HepG2 (cell line): ENCODE measurements around the gene MTHFD1L. TPM values are rescaled to one million over a fixed set of nuclear protein-coding genes. Genes with fewer than 3 reads are reported as not detected.

ENCODE experiments used
- AFF4 ChIP-seq: sonication (generic); formaldehyde crosslinking; IDR thresholded peaks from 2 replicates; pipeline ENCODE4 v1.4.0; 2020; ENCODE audit warnings: missing genetic modification reagents
- CHCHD3 ChIP-seq: sonication (generic); formaldehyde crosslinking; IDR thresholded peaks from 2 replicates; pipeline ENCODE4 v1.8.0; 2022; ENCODE audit warnings: mild to moderate bottlenecking, missing genetic modification reagents, moderate library complexity
- CSRNP1 ChIP-seq: sonication (generic); formaldehyde crosslinking; IDR thresholded peaks from 2 replicates; pipeline ENCODE4 v1.8.1; 2023; ENCODE audit warnings: mild to moderate bottlenecking, missing genetic modification reagents
- GPBP1L1 ChIP-seq: sonication (generic); formaldehyde crosslinking; IDR thresholded peaks from 2 replicates; pipeline ENCODE4 v1.5.0; 2020; ENCODE audit warnings: mild to moderate bottlenecking, missing genetic modification reagents
- NCOA2 ChIP-seq: sonication (generic); formaldehyde crosslinking; IDR thresholded peaks from 2 replicates; pipeline ENCODE4 v1.8.0; 2022; ENCODE audit warnings: inconsistent platforms
- SIN3B ChIP-seq: fragments of 150-350 bp; IDR thresholded peaks from 2 replicates; pipeline ENCODE4 v1.6.1; 2014; ENCODE audit warnings: low read length
- SMARCE1 ChIP-seq: fragments of 450-650 bp; IDR thresholded peaks from 2 replicates; pipeline ENCODE4 v1.6.1; 2017; ENCODE audit warnings: borderline replicate concordance
- SRF ChIP-seq: IDR thresholded peaks from 2 replicates; pipeline ENCODE4 v1.6.1; 2011; ENCODE audit warnings: mild to moderate bottlenecking, low read depth, low read length, moderate library complexity
- THAP8 ChIP-seq: sonication (generic); formaldehyde crosslinking; IDR thresholded peaks from 2 replicates; pipeline ENCODE4 v1.5.1; 2020; ENCODE audit warnings: missing genetic modification reagents, mild to moderate bottlenecking, borderline replicate concordance
- ZFP41 ChIP-seq: sonication (generic); formaldehyde crosslinking; IDR thresholded peaks from 2 replicates; pipeline ENCODE4 v1.4.0; 2020; ENCODE audit warnings: mild to moderate bottlenecking, missing genetic modification reagents, borderline replicate concordance
- ZHX2 ChIP-seq, 2 experiments: sonication (generic) in 1 of 2; formaldehyde crosslinking in 1 of 2; IDR thresholded peaks; 2 replicates each; pipeline versions ENCODE4 v1.6.1 to v1.9.0; 2014 to 2022; ENCODE audit warnings: antibody characterized with exemption in 1 of 2, borderline replicate concordance in 1 of 2, inconsistent platforms in 1 of 2, low read depth in 1 of 2, missing genetic modification reagents in 1 of 2
- ZNF354B ChIP-seq: sonication (generic); formaldehyde crosslinking; IDR thresholded peaks from 2 replicates; pipeline ENCODE4 v1.8.0; 2022; ENCODE audit warnings: mild to moderate bottlenecking, missing genetic modification reagents
- ZNF780A ChIP-seq: sonication (generic); formaldehyde crosslinking; IDR thresholded peaks from 2 replicates; pipeline ENCODE4 v1.8.0; 2022; ENCODE audit warnings: mild to moderate bottlenecking, missing genetic modification reagents, moderate library complexity
- ZNF850 ChIP-seq: sonication (generic); formaldehyde crosslinking; conservative IDR thresholded peaks from 2 replicates; pipeline ENCODE4 v1.9.0; 2021; ENCODE audit warnings: mild to moderate bottlenecking, missing genetic modification reagents
- polyA plus RNA-seq, 8 experiments: library from polyadenylated mRNA; depleted of rRNA in 3 of 8; stranded (reverse) in 7 of 8; unstranded in 1 of 8; fragments of >200 nt; fragmentation: Illumina TruSeq in 4 of 8; extraction: Trizol in 4 of 8; gene quantifications; 2 replicates each; pipeline versions ENCODE4 v1.2.1 to v1.2.3, GENCODE V29; 2011 to 2016; ENCODE audit warnings: low read depth in 4 of 8, missing spikeins in 1 of 8, mixed read lengths in 1 of 8; ENCODE audit not compliant: insufficient read depth in 1 of 8
- total RNA-seq, 5 experiments: library from RNA; depleted of rRNA; stranded (reverse); fragments of >200 nt; fragmentation: Illumina TruSeq; extraction: Trizol; gene quantifications; 2 replicates each; pipeline ENCODE4 v1.2.3, GENCODE V29; 2016; ENCODE audit warnings: low read depth in 1 of 5

MTHFD1L gene
- total and polyA plus RNA-seq, 2 of the 13 experiments (the other 11 are each of a cell fraction or from before 2014, with no cell fraction given) = 24.0 to 39.6 TPM

- TF ChIP-seq AFF4 (CRISPR knock-in tag) (no peak), SIN3B (no peak), THAP8 (CRISPR knock-in tag) (peak; percentile 88), CSRNP1 (peak; percentile 94), SMARCE1 (no peak), ZNF780A (CRISPR knock-in tag) (no peak), SRF (no peak), GPBP1L1 (CRISPR knock-in tag) (no peak), ZFP41 (CRISPR knock-in tag) (peak; percentile 48; the same call in 1 of the 2 replicates), ZNF354B (CRISPR knock-in tag) (peak; percentile 14; the same call in 1 of the 2 replicates), ZHX2 (IDR thresholded peaks at IDR 0.05; ENCODE audit: low read depth) (peak; percentile 38; the same call in 1 of the 2 replicates), ZHX2 (CRISPR knock-in tag; IDR thresholded peaks at IDR 0.05; ENCODE audit: borderline replicate concordance) (0 out of 2 replicates have a peak, but pooled peaks have one; percentile 25), ZNF850 (no peak), CHCHD3 (peak; percentile 93; the same call in 1 of the 2 replicates), NCOA2 (CRISPR knock-in tag) (peak; percentile 66; the same call in 1 of the 2 replicates)
Measured at GRCh38 chr6:150866147-150866990, 867 bp downstream of the MTHFD1L start (continued).
